Epithelial cell of proximal tubule (primary cell): ENCODE measurements around the gene MCF2L. TPM values are rescaled to one million over a fixed set of nuclear protein-coding genes. Genes with fewer than 3 reads are reported as not detected.
"Not testable (repeated sequence)": the region's sequence is repeated elsewhere in the genome, so short reads cannot be mapped to it uniquely, and the experiment has no call there.

Experiments used
- DNase-seq: peaks from one replicate; pipeline ENCODE4 v3.0.0-alpha.2; 2011; ENCODE audit warnings: low read depth
- H3K4me3 ChIP-seq: 2 replicates; pipeline ENCODE4 v1.5.1; 2011; ENCODE audit warnings: low read depth, mild to moderate bottlenecking, low read length
- CTCF ChIP-seq: conservative IDR thresholded peaks from 2 replicates; pipeline ENCODE4 v1.5.1; 2012; ENCODE audit warnings: low read depth, mild to moderate bottlenecking, low read length
- total RNA-seq: library from RNA; depleted of rRNA; stranded (reverse); fragments of >200 nt; gene quantifications from 2 replicates; pipeline ENCODE4 v1.2.3, GENCODE V29; 2015

Gene MCF2L
- total RNA-seq, 1 donor from 2014 or later = 10.8 TPM

GRCh38 chr13:112934078-112934477 lies 34.9 kb upstream of the MCF2L start:
- no peak for DNase-seq

GRCh38 chr13:112938680-112939079 lies 30.3 kb upstream of the MCF2L start:
- no peak overlapping the region for H3K4me3 ChIP-seq
- no peak for DNase-seq
- no peak for TF ChIP-seq CTCF

More at GRCh38 chr13:112934078-112934477, 34.9 kb upstream of the MCF2L start:
- TF ChIP-seq CTCF = no peak
- H3K4me3 ChIP-seq = no peak overlapping the region

- H3K4me3 ChIP-seq = no peak overlapping the region
- TF ChIP-seq CTCF = no peak
- DNase-seq = no peak
These were observed 28.8 kb upstream of the MCF2L start for GRCh38 chr13:112940236-112940635.

- H3K4me3 ChIP-seq = no peak overlapping the region
- TF ChIP-seq CTCF = no peak
- DNase-seq = no peak
These were observed 27.7 kb upstream of the MCF2L start for GRCh38 chr13:112941349-112941748.

GRCh38 chr13:112941765-112942164 lies 27.2 kb upstream of the MCF2L start:
- H3K4me3 ChIP-seq, DNase-seq: not testable (repeated sequence)
- TF ChIP-seq CTCF = peak; percentile 17

GRCh38 chr13:112942689-112943308 lies 26.2 kb upstream of the MCF2L start:
- DNase-seq = peak; percentile 42
- peak; percentile 100 for TF ChIP-seq CTCF

More at GRCh38 chr13:112942689-112943308, 26.2 kb upstream of the MCF2L start:
- H3K4me3 ChIP-seq = peak overlapping the region; percentile 50
